ENCODE data around the gene KRTAP10-12.
"Not testable (repeated sequence)": the region's sequence is repeated elsewhere in the genome, so short reads cannot be mapped to it uniquely, and the experiment has no call there.

KRTAP10-12 gene

GRCh38 chr21:44697172-44697810 is at the start of gene KRTAP10-12:
Gene KRTAP10-12, plus strand, starts transcription at chr21:44697172. Its CDS starts 30 bp downstream, at chr21:44697202.
- DNase-seq (ENCODE audit: low spot score): not testable (repeated sequence)

GRCh38 chr21:44647222-44647552 is 49.8 kb upstream of the KRTAP10-12 start:
- DNase-seq (ENCODE audit: low spot score): no peak

- DNase-seq (ENCODE audit: low spot score): no peak
Measured at GRCh38 chr21:44648557-44649311, 48.2 kb upstream of the KRTAP10-12 start.

GRCh38 chr21:44649521-44650100 is 47.4 kb upstream of the KRTAP10-12 start:
- no peak for DNase-seq (ENCODE audit: low spot score)

- no peak for DNase-seq (ENCODE audit: low spot score)
Measured at GRCh38 chr21:44650265-44650972, 46.6 kb upstream of the KRTAP10-12 start.

- no peak for DNase-seq (ENCODE audit: low spot score)
Measured at GRCh38 chr21:44650973-44651675, 45.8 kb upstream of the KRTAP10-12 start.

GRCh38 chr21:44653123-44653522 is 43.8 kb upstream of the KRTAP10-12 start:
- no peak for DNase-seq (ENCODE audit: low spot score)

GRCh38 chr21:44653656-44654575 is 43.1 kb upstream of the KRTAP10-12 start:
- DNase-seq (ENCODE audit: low spot score): no peak

GRCh38 chr21:44654576-44655175 is 42.3 kb upstream of the KRTAP10-12 start, which contains the start of gene KRTAP12-4:
Gene KRTAP12-4, minus strand, starts transcription at chr21:44654659. Its CDS starts 45 bp downstream, at chr21:44654614.
- no peak for DNase-seq (ENCODE audit: low spot score)

GRCh38 chr21:44656868-44657267 is 40.1 kb upstream of the KRTAP10-12 start:
- DNase-seq (ENCODE audit: low spot score): no peak

- no peak for DNase-seq (ENCODE audit: low spot score)
Measured at GRCh38 chr21:44657635-44658540, 39.1 kb upstream of the KRTAP10-12 start, which contains the start of gene KRTAP12-3. Gene KRTAP12-3, plus strand, starts transcription at chr21:44657932. Its CDS starts 48 bp downstream, at chr21:44657980.

GRCh38 chr21:44658541-44658910 is 38.4 kb upstream of the KRTAP10-12 start:
- DNase-seq (ENCODE audit: low spot score): no peak

GRCh38 chr21:44658913-44659595 is 37.9 kb upstream of the KRTAP10-12 start:
- DNase-seq (ENCODE audit: low spot score): no peak

- DNase-seq (ENCODE audit: low spot score): not testable (repeated sequence)
Measured at GRCh38 chr21:44661567-44661966, 35.4 kb upstream of the KRTAP10-12 start.

- no peak for DNase-seq (ENCODE audit: low spot score)
Measured at GRCh38 chr21:44664691-44665090, 32.3 kb upstream of the KRTAP10-12 start.

- no peak for DNase-seq (ENCODE audit: low spot score)
Measured at GRCh38 chr21:44666401-44667320, 30.3 kb upstream of the KRTAP10-12 start, which contains the start of gene KRTAP12-2. Gene KRTAP12-2, minus strand, starts transcription at chr21:44666927. Its CDS starts 41 bp downstream, at chr21:44666886.

GRCh38 chr21:44667612-44668011 is 29.4 kb upstream of the KRTAP10-12 start:
- DNase-seq (ENCODE audit: low spot score): no peak
